HL-60/S4 (cell line): Measurements from ENCODE around the gene RGS7.
"Not testable (repeated sequence)": the region's sequence is repeated elsewhere in the genome, so short reads cannot be mapped to it uniquely, and the experiment has no call there.

Experiments
- in situ Hi-C: fragments of 300-500 bp; cut with MboI; formaldehyde crosslinking; loops from 2 replicates; pipeline ENCODE4 v1.14.3; 2022; ENCODE audit warnings: low sequenced_read_pairs

Gene RGS7

GRCh38 chr1:240998441-240999015, 358.5 kb downstream of the RGS7 start:
- in situ Hi-C loops, result no loop called here

DNA sequence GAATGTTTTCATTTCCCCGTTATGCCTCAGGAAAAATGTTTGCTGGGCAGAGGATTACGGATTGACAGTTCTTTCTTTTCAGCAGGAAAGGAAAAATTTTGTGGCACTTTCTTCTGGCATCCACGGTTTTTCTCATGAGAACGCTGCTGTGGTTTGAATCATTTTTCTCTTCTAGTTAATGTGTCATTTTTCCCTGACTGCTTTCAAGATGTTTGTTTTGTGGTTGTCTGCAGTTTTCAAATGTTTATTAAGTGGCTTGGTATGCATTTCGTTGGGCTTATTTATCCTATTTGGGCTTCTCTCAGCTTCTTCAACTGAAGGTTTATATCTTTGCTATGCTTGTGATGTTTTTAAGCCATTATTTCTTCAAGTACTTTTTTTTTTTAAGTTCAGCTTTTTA, 359.0 kb downstream of the RGS7 start:
- in situ Hi-C loops, result no loop called here

DNA sequence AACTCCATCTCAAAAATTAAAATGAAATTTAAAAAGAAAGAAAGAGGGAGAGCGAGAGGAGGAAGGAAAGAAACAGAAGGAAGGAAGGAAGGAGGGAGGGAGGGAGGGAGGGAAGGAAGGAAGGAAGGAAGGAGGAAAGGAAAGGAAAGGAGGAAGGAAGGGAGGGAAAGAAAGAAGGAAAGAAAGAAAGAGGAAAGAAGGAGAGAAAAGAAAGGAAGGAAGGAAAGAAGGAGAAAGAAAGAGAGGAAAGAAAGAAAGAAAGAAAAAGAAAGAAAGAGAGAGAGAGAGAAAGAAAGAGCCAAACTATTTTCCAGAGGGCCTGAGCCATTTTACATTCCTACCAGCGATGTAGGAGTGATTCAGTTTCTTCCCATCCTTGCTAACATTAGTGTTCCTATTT, 364.0 kb downstream of the RGS7 start:
- in situ Hi-C loops, result no loop called here

DNA sequence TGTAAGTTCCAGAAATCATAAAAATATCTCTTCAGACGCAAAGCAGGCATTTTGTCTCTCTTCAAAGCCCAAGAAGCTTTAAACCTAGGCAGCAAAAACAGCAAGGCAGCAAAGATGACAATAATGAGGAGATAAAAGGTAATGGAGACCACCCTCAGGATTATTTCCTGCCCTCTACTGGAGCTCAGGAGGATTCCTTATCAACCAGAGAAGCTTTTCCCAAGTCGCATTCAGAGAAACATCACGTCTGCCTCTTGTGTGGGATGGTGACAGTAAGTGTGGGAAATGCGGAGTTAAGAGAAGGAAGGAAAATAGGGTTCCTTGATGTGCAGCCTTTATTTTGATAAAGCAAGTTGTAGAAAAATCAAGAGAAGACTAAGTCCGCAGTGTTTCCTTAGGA, 365.8 kb downstream of the RGS7 start:
- in situ Hi-C loops, result no loop called here

- in situ Hi-C loops, result no loop called here
These were observed 369.1 kb downstream of the RGS7 start for GRCh38 chr1:240987928-240988327.

GRCh38 chr1:240985081-240985480, 371.9 kb downstream of the RGS7 start:
- in situ Hi-C loops, result no loop called here

DNA sequence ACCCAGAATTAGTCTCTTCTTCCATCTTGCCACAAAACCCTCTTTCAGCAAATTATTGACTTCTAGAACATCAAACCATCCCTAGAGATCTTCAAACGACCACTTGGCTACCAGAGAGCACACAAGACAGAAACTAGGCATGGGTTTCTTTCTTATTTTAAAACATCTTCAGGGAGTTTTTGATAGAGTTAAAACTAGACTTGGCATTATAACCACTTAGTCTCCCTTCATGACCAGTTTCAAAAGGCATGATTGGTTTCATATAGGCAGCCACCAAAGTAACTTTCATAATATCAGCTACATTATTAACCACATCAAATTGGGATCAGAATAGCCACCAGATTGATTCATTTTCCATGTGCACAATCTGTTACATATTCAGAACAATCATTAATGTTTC, 376.7 kb downstream of the RGS7 start:
- in situ Hi-C loops, result no loop called here

GRCh38 chr1:240976685-240977084, 380.3 kb downstream of the RGS7 start:
- in situ Hi-C loops, result no loop called here

DNA sequence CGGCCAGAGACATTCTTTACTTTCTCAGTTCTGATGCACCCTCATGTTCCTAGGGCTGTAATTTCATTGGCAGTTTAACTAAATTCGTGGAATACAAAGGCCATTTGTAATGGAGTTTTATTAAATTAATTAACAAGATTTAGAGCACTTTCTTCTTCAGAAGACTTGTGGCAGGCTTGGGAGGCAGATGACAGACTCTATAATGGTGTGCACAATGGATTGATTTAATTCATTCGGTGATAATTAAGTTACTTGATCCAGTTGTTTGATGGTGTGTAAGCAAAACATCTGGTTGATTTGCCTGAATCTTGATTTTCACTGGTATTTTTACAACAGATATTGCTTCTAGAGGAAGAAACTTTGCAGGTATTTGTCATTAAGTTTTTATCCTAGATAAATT, 383.1 kb downstream of the RGS7 start:
- in situ Hi-C loops, result no loop called here

- in situ Hi-C loops, result not testable (repeated sequence)
These were observed 384.9 kb downstream of the RGS7 start for GRCh38 chr1:240972059-240972458.

GRCh38 chr1:240970253-240970652, 386.8 kb downstream of the RGS7 start:
- in situ Hi-C loops, result no loop called here

DNA sequence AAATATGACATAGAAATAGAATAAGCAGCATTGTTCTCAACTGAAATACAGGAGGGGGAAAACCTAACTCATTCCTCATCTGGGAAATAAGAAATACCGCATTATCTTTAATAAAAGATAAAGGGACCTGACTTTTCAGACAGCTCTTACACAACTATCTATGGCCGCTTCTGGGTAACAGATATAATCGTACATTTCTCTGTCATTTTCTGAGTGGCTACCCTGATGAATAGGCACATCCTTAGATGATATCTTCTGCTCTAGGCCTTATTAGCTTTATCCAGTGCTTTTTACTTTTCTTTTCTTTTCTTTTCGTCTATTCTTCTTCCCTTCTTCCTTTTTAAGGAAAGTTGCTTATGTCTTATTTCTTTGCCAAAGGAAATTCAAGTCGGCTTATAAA, 388.1 kb downstream of the RGS7 start:
- in situ Hi-C loops, result no loop called here

GRCh38 chr1:240967070-240967724, 389.8 kb downstream of the RGS7 start:
- in situ Hi-C loops, result no loop called here

DNA sequence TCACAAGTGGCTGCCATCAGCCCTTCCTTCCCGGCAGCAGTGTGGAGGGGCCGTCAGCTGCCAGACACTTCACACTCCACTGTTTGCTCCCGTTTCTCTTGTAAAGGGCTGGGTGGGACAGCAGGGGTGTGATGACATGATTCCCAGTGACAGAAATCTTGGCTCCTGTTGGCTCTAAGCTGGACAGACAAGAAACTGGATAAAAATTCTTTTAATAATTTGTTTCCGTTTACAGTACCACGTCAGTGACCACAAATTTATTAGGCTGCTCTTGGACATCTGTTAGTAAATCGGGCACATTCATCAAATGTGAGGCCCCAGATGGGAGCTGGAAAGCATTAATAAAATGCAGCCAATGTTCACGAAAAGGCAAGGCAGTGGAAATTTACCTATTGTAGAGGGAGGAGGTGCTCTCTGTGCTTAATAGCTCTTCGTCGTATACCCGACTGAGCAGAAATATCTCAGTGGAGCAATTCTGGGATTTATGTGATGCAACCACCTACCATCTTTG, 391.4 kb downstream of the RGS7 start:
- in situ Hi-C loops, result no loop called here

DNA sequence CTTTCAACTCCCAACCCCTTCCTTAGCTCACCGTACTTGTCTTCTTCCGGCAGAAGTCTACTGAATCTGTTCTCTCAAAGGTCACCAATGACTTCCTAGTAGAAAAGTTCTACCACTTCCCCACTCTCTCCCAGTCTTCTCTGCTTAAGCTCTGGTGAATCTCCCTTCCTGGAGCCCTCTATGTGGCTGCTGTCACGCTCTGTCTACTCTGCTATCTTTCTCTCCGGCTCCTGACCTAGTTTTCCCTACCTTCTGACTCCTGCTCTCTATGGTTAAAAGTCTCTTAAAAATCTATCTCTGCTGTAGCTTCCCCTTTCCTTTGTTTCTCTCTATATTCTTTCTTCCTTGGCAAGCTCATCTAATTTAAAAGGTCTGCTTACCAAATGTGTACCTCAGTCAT, 394.9 kb downstream of the RGS7 start:
- in situ Hi-C loops, result no loop called here

DNA sequence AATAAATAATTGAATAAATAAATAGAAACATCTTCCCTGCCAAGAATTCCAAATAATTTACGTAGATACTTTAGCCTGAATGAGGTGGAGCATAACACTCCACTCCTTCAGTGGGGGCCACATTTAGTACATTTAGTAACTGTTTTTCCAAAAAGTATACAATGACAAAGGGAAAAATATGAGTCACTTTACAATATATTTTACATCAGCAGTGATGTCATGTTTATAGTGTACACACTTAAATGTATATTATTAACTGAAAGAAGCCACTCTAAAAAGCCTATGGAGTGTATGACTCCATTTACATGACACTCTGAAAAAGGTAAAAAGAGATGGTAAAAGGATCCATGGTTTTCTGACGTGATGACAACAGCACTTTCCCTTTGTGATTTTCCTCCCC, 400.6 kb downstream of the RGS7 start:
- in situ Hi-C loops, result no loop called here

GRCh38 chr1:240956020-240956419, 401.0 kb downstream of the RGS7 start:
- in situ Hi-C loops, result no loop called here

- in situ Hi-C loops, result no loop called here
These were observed 409.4 kb downstream of the RGS7 start for GRCh38 chr1:240947438-240948224.

DNA sequence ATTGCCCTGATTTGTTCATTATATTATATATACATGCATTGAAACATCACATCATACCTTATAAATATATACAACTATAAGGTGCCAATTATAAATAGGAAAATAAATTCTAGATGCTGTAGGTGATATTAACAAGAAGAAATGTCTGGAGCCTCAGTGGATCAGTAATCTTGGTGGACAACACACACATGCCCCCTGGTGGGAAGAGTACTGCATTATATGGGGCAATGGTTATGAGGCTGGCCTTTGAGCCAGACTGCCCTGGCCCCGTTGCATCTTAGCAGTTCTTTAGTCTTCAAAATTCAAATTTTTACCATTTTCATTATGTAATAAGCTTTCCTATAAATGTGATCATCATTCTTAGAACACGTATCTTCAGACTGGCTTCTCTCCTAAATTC, 410.1 kb downstream of the RGS7 start:
- in situ Hi-C loops, result no loop called here

DNA sequence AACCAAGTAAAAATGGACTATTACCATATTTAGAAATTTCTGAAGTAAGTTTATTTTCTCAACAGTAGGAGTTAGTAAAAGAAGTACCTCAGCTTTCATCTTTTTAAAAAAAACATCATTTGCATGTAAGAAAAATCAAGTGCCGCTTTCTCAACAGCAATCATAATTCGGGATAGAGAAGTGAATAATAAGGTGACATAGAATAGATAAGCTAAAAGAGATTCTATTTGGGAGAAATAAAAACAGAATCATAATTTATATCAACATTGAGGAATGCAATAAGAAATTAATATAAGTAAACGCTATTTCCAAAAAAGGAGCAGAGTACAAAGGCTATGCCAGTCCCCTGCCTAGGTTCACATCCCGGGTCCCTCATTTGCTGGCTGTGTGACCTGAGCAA, 414.1 kb downstream of the RGS7 start:
- in situ Hi-C loops, result no loop called here

- in situ Hi-C loops, result no loop called here
These were observed 415.2 kb downstream of the RGS7 start for GRCh38 chr1:240941701-240942370.
